HG02885 (cell line): ENCODE results near the gene CNTROB.

Source experiments
- ATAC-seq: cut with Tn5 transposase; IDR thresholded peaks from one replicate; pipeline ENCODE4 v1.9.1; 2021; ENCODE audit warnings: mild to moderate bottlenecking; ENCODE audit not compliant: unreplicated experiment, poor library complexity

The CNTROB gene

GRCh38 chr17:7977805-7978204 is 45.8 kb downstream of the CNTROB start:
- ATAC-seq, result no peak

- ATAC-seq, result no peak
Observed at GRCh38 chr17:7982173-7982572, 50.2 kb downstream of the CNTROB start.

GRCh38 chr17:7982666-7983065 is 50.7 kb downstream of the CNTROB start:
- no peak for ATAC-seq

- no peak for ATAC-seq
Observed at GRCh38 chr17:7984904-7985303, 52.9 kb downstream of the CNTROB start.

- ATAC-seq, result no peak
Observed at GRCh38 chr17:7987112-7987893, 55.3 kb downstream of the CNTROB start.

- ATAC-seq, result no peak
Observed at GRCh38 chr17:7988750-7989178, 56.8 kb downstream of the CNTROB start.

- peak; percentile 82 for ATAC-seq
Observed at GRCh38 chr17:7989781-7990655, 58.0 kb downstream of the CNTROB start.

GRCh38 chr17:7992516-7992915 is 60.5 kb downstream of the CNTROB start:
- ATAC-seq, result no peak

- ATAC-seq, result no peak
Observed at GRCh38 chr17:7992924-7993323, 60.9 kb downstream of the CNTROB start.

GRCh38 chr17:7993972-7994589 is 62.1 kb downstream of the CNTROB start:
- no peak for ATAC-seq

GRCh38 chr17:7995724-7996123 is 63.7 kb downstream of the CNTROB start:
- no peak for ATAC-seq

GRCh38 chr17:7997186-7997585 is 65.2 kb downstream of the CNTROB start:
- ATAC-seq, result no peak
